NCI-H2171 (cell line): ENCODE data around the gene PDS5B.

Experiments
- DNase-seq: peaks from one replicate; lab custom pipeline; 2025; lab: John Stamatoyannopoulos, UW

PDS5B gene

GRCh38 chr13:32588736-32589135, 2.5 kb downstream of the PDS5B start:
- no peak for DNase-seq

GRCh38 chr13:32589471-32589870, 3.2 kb downstream of the PDS5B start:
- no peak for DNase-seq

GRCh38 chr13:32590266-32590665, 4.0 kb downstream of the PDS5B start:
- DNase-seq: no peak

GRCh38 chr13:32592082-32592481, 5.8 kb downstream of the PDS5B start:
- DNase-seq: no peak

- no peak for DNase-seq
These were observed 8.0 kb downstream of the PDS5B start for GRCh38 chr13:32594157-32594738.

GRCh38 chr13:32595306-32595705, 9.1 kb downstream of the PDS5B start:
- DNase-seq: no peak

- no peak for DNase-seq
These were observed 14.6 kb downstream of the PDS5B start for GRCh38 chr13:32600890-32601289.

- no peak for DNase-seq
These were observed 23.2 kb downstream of the PDS5B start for GRCh38 chr13:32609428-32609827.

- no peak for DNase-seq
These were observed 24.3 kb downstream of the PDS5B start for GRCh38 chr13:32610538-32610937.

- DNase-seq: no peak
These were observed 24.7 kb downstream of the PDS5B start for GRCh38 chr13:32610977-32611376.

- no peak for DNase-seq
These were observed 30.7 kb downstream of the PDS5B start for GRCh38 chr13:32616883-32617511.

- DNase-seq: no peak
These were observed 36.6 kb downstream of the PDS5B start for GRCh38 chr13:32622827-32623226.

- DNase-seq: no peak
These were observed 38.2 kb downstream of the PDS5B start for GRCh38 chr13:32624441-32624840.

GRCh38 chr13:32627793-32628192, 41.5 kb downstream of the PDS5B start:
- DNase-seq: no peak

- no peak for DNase-seq
These were observed 43.1 kb downstream of the PDS5B start for GRCh38 chr13:32629313-32629712.

- no peak for DNase-seq
These were observed 43.6 kb downstream of the PDS5B start for GRCh38 chr13:32629866-32630265.

GRCh38 chr13:32632343-32632909, 46.2 kb downstream of the PDS5B start:
- no peak for DNase-seq

- no peak for DNase-seq
These were observed 50.5 kb downstream of the PDS5B start for GRCh38 chr13:32636711-32637110.

- no peak for DNase-seq
These were observed 52.5 kb downstream of the PDS5B start for GRCh38 chr13:32638739-32639138.

- peak; percentile 6 for DNase-seq
These were observed 53.4 kb downstream of the PDS5B start for GRCh38 chr13:32639502-32640105.

- no peak for DNase-seq
These were observed 56.1 kb downstream of the PDS5B start for GRCh38 chr13:32642316-32642715.

- no peak for DNase-seq
These were observed 56.6 kb downstream of the PDS5B start for GRCh38 chr13:32642858-32643257.

GRCh38 chr13:32645854-32646253, 59.6 kb downstream of the PDS5B start:
- DNase-seq: no peak
